ENCODE results near the gene MYO18A. TPM values are rescaled to one million over a fixed set of nuclear protein-coding genes. Genes with fewer than 3 reads are reported as not detected.
"Not testable (repeated sequence)": the region's sequence is repeated elsewhere in the genome, so short reads cannot be mapped to it uniquely, and the experiment has no call there.

Gene MYO18A
- polyA plus RNA-seq, 12 donors = 125 to 328 (median 222) TPM; not detected in 1

DNA sequence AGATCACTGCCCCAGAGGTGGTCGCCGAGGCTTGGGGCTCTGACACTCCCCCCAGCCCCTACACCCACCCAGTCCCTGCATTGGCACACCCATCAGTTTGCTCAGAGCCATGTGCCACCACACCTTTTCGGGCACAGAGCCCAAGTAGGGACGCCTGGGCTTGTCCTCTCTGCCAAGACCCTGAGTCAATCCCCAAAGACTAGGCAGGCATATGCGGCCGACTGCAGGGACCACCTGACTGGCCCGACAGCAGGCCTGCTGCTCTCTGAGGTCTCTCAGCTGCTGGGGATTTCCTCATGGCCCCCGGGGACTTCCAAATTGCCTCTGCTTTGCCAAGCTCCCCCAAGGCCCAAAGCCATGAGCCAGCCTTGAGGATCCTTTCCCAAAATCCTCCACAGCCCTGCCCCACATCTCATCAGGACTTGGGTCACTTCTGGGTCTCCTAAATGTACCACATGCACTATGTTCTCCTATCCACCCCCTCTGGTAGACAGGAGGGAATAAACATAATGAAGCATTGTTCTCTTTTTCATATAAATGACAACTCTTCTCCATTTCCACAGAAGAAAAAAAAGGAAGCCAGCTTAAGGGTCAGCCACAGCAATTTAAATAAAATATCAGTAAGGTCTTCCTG is 30.6 kb downstream of the MYO18A start:
- DNase-seq = no peak

DNA sequence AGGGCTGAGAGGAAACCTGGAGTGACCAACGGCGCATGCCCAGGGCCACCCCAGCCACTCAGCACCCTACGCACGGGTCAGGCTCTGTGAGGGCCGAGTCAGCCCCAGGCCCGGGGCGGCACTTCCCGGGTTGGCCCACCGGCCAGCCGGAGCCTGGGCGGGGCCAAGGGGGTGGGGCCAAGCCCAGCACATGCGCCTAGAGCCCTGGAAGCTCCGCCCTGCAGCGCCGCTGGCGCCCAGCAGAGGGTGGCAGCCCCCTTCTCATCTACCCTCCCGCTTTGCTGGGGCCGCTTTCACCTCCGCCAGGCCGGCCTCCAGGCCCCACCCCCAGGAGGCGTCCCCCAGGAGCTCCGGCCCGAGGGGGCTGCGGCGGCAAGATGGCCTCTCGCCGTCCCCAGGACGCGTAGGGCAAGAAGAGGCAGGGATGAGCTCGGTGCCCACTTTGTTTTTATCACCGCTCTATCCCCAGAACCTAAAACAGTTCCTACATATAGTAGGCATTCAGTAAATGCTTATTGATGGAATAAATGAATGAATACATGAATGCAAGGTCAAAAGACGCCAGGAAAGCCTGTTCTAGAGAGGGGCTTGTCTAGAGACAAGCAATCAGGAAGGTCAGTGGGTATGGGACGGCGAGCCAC is 31.3 kb downstream of the MYO18A start:
- DNase-seq = peak; percentile 95

DNA sequence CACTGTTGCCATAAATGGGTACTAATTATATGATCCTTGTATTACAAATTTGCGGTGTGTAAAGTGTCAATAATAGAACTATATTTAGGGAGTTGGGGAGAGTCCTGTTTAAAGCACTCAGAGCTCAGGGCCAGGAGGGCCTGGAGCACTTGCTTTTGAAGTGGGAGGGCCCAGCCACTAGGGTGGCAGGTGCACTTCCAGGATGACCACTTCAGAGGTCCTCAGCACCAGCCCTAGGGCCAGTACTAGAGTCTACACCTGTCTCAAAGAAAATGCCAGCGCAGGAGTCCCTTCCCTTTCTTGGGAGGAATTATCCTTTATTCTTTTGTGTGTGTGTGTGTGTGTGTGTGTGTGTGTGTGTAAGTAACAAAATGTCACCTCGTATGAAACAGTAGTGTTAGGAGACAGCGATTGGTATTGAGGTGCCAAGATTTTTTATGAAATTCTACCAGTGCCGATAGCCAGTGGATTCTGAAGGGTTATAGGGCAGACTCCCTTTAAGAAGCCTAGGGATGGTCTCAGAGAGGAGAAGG is 31.9 kb downstream of the MYO18A start:
- DNase-seq = no peak

DNA sequence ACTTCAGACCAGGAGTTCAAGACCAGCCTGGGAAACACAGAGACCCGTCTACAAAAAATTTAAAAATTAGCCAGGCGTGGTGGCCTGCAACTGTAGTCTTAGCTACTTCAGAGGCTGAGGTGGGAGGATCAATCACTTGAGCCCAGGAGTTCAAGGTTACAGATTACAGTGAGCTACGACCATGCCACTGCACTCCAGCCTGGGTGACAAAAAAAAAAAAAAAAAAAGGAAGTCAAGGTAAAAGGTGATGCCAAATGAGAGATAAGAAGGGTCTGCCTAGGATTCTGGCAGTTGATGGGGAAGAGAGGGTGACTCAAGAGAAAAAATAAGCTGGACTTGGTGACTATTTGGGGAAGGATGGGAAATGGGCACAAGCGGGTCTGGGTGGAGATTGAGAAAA is 32.5 kb downstream of the MYO18A start:
- no peak for DNase-seq

DNA sequence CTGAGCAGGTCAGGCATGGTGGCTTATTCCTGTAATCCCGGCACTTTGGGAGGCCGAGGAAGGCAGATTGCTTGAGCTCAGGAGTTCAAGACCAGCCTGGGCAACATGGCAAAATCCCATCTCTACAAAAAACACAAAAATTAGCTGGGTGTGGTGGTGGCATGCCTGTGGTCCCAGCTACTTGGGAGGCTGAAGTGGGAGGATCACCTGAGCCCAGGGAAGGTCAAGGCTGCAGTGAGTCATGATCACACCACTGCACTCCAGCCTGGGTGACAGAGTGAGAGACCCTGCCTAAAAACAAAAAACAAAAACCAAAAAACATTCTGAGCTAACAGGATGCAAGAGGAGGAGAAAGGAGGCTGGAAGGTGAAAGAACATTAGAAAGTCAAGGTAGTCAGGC is 33.0 kb downstream of the MYO18A start:
- DNase-seq = not testable (repeated sequence)

DNA sequence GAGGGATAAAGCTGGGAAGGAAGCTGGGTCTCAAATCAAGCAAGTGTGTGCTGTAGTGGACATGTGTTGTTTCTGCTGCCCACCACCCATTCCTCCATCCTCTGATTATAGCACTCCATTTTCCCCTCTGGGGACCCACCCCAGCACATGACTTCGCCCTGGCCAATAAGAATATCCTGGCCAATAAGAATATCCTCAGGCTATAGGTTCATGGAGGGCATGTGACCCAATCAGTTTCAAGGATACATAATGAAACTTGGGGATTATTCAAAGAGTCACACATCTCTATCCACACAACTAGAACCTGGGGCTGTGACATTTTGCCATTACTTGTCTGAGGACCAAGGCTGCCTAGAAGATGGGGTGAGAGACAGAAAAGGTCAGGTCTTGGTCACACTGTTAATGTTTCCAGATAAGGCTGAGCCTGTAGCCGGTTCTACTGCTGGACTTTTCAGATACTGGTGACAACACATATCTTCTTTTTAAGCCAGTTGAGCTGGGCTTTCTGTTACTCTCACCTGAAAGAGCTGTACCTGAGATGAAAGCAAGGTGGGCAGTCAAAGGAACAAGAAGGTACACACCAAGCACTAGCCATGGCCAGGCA is 33.7 kb downstream of the MYO18A start:
- DNase-seq = no peak

DNA sequence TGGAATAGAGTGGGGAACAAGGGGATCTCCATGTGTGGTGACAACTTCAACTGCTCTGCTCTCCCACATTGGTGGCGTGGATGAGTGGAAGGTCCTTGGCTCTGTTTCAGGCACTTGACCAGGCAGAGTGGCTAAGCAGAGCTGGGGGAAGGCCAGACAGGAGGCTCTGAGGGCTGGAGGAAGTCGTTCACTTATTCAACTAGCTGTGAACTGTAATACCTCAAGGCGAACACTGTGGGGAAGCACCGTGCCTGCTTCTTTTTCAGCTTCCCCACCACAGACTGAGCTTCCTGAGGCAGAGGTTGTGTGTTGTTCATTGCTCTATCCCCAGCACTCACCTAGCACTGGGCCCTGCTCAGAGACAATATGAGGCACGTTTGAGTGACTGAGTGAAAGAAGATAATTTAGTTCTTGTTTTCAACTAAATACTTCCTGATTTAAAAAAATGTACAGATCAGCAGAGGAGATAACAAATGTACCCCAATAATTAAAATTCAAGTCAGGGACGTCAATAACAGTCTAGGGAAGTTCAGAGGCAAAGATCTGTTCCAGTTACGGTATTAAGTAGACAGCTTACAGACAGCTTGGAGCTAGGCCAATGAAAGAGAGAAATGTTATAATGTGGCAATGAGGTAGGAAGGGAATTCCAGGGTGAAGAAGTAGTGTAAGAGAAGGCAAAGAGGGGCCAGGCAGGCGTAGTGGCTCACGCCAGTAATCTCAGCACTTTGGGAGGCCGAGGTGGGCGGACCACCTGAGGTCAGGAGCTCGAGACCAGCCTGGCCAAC is 34.7 kb downstream of the MYO18A start:
- DNase-seq = peak; percentile 59

DNA sequence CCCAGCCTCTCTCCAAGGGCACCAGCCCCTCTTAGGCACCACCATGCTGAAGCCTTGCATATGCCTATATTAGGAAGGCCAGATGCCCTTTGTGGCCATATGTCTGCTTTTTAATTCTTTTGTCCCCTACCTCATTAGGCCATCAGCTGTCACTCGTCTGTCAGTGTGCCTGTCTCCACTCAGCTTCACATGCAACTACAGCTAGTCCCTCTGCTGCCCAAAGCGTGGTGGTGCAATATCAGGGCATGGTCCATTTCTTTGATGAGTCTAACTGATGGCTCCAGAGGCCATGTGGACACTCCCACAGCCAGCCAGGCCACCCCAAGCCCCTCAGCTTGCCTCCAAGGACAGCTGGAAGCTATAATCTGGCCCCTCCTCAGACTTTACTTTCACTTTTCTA is 36.3 kb downstream of the MYO18A start:
- no peak for DNase-seq

DNA sequence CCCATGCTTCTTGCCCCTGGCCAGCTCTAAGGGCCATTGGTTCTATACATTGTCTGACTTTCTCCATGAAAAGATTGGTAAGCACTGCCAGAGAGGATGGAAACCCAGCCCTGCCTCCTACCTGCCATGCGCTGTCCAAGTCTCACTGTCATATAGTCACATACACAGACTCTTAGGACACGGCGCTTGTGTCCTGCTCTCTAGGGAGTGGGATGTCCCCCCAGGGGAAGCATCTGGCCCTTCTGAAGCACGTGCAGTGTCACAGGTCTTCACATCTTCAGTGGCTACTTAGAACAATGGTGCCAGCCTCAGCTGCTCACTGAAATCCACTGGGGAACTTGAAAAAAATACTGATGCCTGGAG is 38.7 kb downstream of the MYO18A start:
- DNase-seq = no peak

DNA sequence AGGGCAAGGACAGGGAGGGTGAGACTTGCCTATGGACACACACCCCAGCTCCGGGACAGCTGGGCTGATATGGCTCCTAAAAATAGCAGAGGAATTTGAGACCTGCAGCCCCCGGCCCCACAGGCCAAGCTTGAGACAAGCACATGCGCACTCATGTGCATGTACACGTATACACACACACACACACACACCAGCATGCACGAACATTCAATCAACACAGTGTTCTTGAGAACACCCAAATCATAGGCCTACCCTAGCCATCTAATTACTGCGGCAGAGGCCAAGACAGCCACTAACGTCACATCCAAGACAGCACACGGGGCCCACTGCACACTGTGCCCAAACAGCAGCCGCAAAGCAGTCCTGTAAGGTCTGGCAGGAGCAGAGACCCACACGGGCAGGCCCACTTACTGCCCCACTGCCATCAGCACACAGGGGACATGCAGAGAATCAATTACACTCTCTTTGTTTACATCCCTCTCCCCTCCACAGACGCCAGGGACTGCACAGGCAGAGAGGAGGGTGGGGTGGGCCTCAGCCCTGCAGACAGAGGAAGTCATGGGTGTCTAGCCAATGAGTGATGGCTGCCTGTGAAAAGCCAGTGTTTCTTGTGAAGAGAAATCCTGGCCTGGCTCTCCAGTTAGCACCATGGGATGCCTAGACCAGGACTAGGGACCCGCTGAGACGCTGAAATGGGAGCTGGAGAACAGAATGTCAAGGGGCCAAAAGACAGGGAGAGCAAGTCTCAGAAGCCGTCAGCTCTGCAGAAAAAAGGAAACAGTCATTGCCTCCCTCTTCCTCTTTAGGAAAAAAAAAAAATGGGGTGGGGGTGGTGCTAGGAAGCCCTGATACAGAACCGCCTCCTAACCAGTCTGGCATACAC is 39.3 kb downstream of the MYO18A start:
- peak; percentile 71 for DNase-seq

DNA sequence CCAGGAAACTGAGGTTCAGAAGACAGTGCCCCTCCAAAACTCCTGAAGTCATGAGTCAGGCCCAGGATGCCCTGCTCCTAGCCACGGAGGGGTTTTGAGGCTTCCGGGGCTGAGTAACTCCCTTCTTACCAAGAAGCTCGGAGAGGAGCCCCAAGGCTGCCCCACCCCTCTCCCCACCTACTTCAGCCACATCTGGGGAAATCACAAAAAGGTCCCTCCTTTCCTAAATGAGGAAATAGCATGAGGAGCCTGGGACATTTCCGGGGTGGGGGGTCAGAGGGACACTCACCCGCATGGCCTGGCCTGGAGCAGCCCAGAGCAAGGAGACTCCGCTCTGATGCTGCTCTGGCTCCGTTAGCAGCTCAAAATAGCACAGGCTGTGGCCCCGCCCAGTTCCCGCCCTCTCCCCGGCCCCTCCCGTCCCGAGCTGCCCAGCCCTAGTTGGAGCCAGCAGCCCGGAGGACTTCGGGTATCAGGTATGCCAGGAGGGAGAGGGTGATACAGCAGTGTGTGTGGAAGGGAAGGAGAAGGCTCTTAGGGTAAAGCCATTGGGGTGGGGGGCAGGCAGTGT is 40.1 kb downstream of the MYO18A start:
- peak; percentile 87 for DNase-seq

DNA sequence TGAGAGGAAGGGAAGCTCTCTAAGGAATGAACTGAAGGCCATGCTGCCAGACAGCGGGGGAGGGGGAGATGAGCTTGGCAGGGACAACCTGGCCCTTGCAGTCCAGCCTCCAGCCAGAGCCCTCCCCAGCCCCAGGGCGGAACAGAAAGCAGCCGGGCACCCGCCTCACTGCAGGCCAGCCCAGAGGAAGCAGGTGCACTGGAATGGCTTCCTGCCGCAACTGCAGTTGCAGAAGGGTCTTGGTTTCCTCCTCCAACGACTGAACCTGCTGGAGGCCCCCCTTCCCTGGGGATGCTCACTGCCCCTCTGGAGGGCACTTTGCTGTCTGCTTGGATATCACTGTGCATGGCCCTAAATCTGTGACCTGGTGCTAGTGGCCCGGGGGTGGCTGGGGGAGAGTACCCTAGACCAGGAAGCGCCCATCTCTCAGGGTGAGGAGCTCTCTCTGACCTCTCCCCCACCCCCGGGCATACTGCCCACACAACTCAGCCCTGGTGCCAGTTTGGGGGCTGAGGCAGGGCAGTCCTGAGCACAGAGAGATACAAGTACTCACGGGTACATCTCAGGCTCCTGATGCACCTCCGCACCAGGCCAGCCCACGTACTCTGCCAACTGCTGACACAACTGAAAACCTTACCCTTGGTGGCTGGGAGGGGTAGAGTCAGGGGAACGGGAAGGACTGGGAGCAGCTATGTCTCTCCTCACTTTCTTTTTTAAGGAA is 41.1 kb downstream of the MYO18A start:
- DNase-seq = no peak

DNA sequence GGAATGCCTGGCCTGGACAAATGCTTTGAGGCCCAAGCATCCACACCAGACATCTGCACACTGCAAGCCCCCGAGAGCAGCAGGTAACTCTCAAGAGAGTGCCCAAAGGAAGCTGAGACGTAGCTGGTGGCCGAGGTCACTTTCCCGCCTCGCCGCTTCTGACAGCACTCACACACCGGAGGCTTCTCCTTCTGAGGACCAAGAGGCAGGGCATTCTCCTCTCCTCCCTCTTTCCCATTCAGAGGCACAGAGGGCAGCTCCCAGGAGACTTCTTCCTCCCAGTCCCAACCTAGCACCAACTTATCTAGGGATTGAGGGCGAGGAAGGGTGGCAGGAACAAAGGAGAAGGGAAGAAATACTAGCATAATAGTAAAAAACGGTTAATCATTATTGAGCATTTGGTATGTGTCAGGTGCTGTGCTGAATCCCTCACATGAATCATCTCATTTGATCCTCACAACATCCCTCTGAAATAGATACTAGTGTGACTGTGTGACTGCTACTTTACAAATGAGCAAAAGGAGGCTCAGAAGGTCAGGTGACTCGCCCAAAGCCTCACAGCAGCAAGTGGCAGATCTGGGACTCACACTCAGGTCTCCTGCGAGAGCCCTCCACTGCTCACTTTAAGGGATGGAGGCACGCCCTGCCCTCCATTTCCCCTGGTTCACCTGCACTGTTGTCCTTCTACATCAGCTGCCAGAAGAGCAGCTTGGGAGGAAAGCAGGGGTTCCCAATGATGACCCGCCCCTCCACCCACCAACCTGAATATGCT is 41.8 kb downstream of the MYO18A start:
- no peak for DNase-seq

DNA sequence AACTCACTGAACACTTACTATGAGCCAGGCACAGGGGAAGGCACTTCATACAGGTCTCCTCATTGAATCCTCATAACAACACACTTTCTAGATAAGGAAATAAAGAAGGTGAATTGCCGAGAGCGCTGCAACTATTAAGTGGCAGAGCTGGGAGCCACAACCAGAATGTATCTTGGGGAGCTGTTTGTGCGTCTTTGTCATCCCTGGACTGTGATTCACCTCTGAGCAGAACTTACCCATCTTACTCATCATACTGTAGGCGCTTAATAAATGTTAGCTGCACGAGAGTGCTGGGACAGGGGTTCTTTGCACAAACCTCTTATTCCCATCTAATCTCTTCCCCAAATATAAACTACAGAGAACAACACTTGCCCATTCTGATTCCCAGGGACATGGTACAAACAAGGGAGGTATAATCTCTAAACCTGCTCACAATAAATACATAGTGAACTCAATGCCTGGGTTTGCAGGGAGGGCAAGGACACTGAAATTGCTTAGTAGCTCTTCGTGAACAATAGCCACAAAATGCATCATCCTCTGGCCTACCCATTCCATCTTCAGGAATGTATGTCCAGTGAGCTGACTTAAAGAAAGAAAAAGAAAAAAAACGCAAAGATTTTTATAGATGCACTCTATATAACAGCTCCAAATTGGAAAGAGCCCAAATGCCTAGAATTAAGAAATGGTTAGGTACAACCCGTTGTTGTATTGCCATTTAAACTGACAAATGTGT is 43.0 kb downstream of the MYO18A start:
- DNase-seq = no peak

DNA sequence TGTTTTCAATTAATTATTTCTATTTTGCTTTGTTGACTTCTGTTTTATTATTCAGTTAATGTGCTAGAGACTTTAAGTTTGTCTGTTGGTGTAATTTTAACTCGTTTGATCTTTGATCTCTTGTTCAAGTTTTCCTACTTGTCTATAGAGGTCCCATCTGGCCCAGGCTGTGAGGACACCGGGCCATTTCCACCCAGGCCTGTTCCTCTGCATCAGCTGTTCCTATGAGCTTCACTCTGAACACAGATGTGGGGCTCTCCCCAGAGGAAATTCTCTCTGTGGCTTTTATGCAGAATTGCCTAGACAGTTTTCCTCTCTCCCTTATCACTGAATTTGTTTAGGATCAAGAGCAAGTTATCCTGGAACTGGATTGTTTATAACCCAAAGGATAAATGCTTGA is 44.7 kb downstream of the MYO18A start:
- no peak for DNase-seq

DNA sequence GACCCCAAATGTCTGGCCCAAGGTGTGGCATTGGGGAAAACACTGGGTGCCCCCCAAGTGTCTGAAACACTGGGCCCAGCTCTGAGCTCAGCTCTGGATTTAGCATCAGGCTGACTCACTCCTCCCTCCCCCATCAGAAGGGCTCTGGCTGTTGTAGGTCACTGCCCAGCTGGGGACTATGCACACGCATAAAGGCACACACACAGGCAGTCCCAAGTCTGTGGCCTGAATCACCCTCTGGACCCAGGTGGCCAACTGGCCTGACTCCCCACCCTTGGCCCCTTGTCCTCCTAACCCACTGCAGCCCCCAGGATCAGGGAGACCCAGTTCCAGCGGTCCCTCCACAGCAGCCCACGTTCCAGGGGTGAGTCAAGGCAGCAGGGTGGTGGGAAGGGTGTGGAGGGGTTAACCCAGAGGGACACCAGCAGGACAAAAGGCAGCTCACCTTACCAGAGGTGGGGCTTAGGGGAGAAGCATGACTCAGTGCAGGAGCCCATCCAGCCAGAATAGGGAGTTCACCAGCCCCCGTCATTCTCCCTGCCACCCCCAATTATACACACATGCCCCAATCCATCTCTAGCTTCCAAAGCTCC is 47.0 kb downstream of the MYO18A start:
- DNase-seq = no peak

DNA sequence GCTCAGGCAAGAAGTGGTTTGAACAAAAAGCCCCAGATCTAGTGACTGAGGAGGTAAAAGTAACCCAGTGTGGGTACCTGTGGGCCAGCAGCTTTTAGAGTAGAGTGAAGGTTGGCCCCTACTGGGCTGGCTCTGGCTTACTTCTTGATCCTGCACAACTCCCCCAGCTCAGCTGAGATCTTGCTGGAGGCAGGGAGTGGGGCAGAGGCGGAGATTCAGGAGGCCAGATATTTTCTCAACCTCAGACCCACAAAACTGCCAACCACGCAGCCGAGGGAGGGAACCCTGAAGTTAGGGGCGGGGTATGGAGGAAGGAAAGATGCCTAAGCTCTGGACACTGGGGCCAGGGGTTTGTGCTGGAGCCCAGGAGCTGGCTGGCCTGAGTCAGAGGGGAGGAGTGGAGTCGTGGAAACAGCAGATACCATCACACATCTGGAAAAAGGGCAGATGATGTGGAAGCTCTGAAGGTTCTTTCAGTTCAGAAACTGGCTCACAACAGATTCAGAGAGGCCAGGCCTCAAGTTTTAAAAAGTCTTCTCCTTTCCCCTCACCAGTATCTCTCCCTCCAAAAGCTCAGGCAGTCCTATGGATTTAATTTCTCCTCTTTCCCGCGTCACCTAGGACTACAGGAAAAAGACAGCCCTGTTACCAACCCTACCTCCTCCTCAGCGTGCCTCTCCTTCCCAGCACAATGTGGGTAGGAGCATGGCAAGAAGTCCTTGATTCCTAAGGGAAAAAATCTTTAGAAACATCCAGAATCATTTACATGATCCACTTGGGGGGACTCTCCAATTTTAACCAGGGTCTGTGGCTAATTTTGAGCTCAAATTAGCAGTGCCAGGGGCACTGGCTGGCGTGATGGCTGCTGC is 48.1 kb downstream of the MYO18A start:
- no peak for DNase-seq
